HepG2 (cell line): ENCODE data around the gene TNFAIP2. TPM values are rescaled to one million over a fixed set of nuclear protein-coding genes. Genes with fewer than 3 reads are reported as not detected.

Source experiments
- ATAC-seq: fragments of 200-7000 bp; cut with Tn5 transposase; 3 replicates; pipeline ENCODE4 v1.9.1; 2020; ENCODE audit warnings: mild to moderate bottlenecking, moderate library complexity
- BruUV-seq: library from RNA; stranded (reverse); fragments of 400-500 nt; replicated peaks from 2 replicates; lab custom pipeline; 2021; lab: Mats Ljungman, UMichigan
- CTCF ChIA-PET: fragments of 300-600 bp; formaldehyde crosslinking; extraction: SDS; loops from one replicate; lab custom pipeline; 2021; ENCODE audit warnings: low total read pairs, inconsistent platforms, low intra/inter-chr PET ratio; lab: Yijun Ruan, JAX
- POLR2A ChIA-PET: fragments of 350-600 bp; sonication (Branson Sonifier 250); formaldehyde crosslinking; loops from one replicate; lab custom pipeline; 2020; ENCODE audit warnings: antibody characterized with exemption, inconsistent platforms; lab: Yijun Ruan, JAX
- DNase-seq: peaks from one replicate; pipeline ENCODE4 v3.0.0-alpha.2; 2015; ENCODE audit warnings: low spot score
- FAIRE-seq: peaks from 3 replicates; lab custom pipeline; 2011; peaks lifted over from hg19 to GRCh38; lab: Jason Lieb, UNC
- H2AFZ ChIP-seq: one replicate; pipeline ENCODE4 v1.6.1; 2011; ENCODE audit warnings: low read length, inconsistent platforms
- H3K27ac ChIP-seq: fragments of 300-600 bp; 3 replicates; pipeline ENCODE4 v1.8.0; 2011; ENCODE audit warnings: mixed run types, mild to moderate bottlenecking, mixed read lengths, low read length, inconsistent platforms; ENCODE audit not compliant: insufficient read depth; ENCODE audit errors: extremely low read length
- H3K27me3 ChIP-seq, 2 experiments: fragments of 200-600 bp in 1 of 2; 2 replicates in 1 of 2; 3 replicates in 1 of 2; pipeline versions ENCODE4 v1.6.0 to v1.8.0; 2011; ENCODE audit warnings: low read length in 2 of 2, mild to moderate bottlenecking in 2 of 2, moderate library complexity in 2 of 2, inconsistent platforms in 1 of 2; ENCODE audit not compliant: insufficient read depth in 2 of 2, control insufficient read depth in 1 of 2
- H3K36me3 ChIP-seq, 2 experiments: fragments of 200-600 bp in 1 of 2; replicated peaks in 1 of 2; 2 replicates in 1 of 2; 3 replicates in 1 of 2; pipeline versions ENCODE4 v1.5.1 to v1.8.0; 2011; ENCODE audit warnings: low read length in 2 of 2, inconsistent platforms in 1 of 2; ENCODE audit not compliant: insufficient read depth in 2 of 2, control insufficient read depth in 1 of 2
- H3K4me1 ChIP-seq: 2 replicates; pipeline ENCODE4 v1.5.1; 2012; ENCODE audit warnings: low read length, inconsistent platforms; ENCODE audit not compliant: insufficient read depth
- H3K4me2 ChIP-seq: 2 replicates; pipeline ENCODE4 v1.6.0; 2011; ENCODE audit warnings: low read depth, low read length, inconsistent platforms
- H3K4me3 ChIP-seq, 3 experiments: fragments of 200-600 bp in 1 of 3; sonication (generic), shearing (Covaris generic) in 1 of 3; replicated peaks in 1 of 3; 2 replicates each; pipeline ENCODE4 v1.5.1; 2011 to 2016; ENCODE audit warnings: low read length in 3 of 3, inconsistent platforms in 2 of 3, low read depth in 2 of 3, mild to moderate bottlenecking in 2 of 3, control low read depth in 1 of 3, mixed read lengths in 1 of 3; ENCODE audit not compliant: insufficient read depth in 1 of 3
- H3K79me2 ChIP-seq: one replicate; pipeline ENCODE4 v1.6.1; 2011; ENCODE audit warnings: low read length, inconsistent platforms; ENCODE audit not compliant: insufficient read depth
- H3K9ac ChIP-seq: 2 replicates; pipeline ENCODE4 v1.6.0; 2011; ENCODE audit warnings: mild to moderate bottlenecking, low read depth, low read length, inconsistent platforms; ENCODE audit not compliant: insufficient read depth
- H3K9me3 ChIP-seq: 2 replicates; pipeline ENCODE4 v1.5.1; 2012; ENCODE audit warnings: mild to moderate bottlenecking, low read length
- H4K20me1 ChIP-seq: 2 replicates; pipeline ENCODE4 v1.6.0; 2011; ENCODE audit warnings: inconsistent platforms, mild to moderate bottlenecking, low read length, moderate library complexity; ENCODE audit not compliant: insufficient read depth
- GFI1 ChIP-seq: sonication (generic); formaldehyde crosslinking; IDR thresholded peaks from 2 replicates; pipeline ENCODE4 v1.5.0; 2020; ENCODE audit warnings: missing genetic modification reagents, mild to moderate bottlenecking, borderline replicate concordance
- LCORL ChIP-seq, 2 experiments: fragments of 450-650 bp in 1 of 2; sonication (generic) in 1 of 2; formaldehyde crosslinking in 1 of 2; IDR thresholded peaks; 2 replicates each; pipeline versions ENCODE4 v1.5.0 to v1.6.1; 2017 to 2020; ENCODE audit warnings: antibody characterized with exemption in 1 of 2, missing genetic modification reagents in 1 of 2
- RARA ChIP-seq: IDR thresholded peaks from 2 replicates; pipeline ENCODE4 v1.6.1; 2016; ENCODE audit warnings: missing genetic modification reagents, missing compliant biosample characterization
- STAG1 ChIP-seq: sonication (generic); formaldehyde crosslinking; IDR thresholded peaks from 2 replicates; pipeline ENCODE4 v1.4.0; 2020; ENCODE audit warnings: missing genetic modification reagents
- ZNF605 ChIP-seq: sonication (generic); formaldehyde crosslinking; IDR thresholded peaks from 2 replicates; pipeline ENCODE4 v1.8.0; 2022; ENCODE audit warnings: mild to moderate bottlenecking, missing genetic modification reagents
- ZNF788 ChIP-seq: sonication (generic); formaldehyde crosslinking; IDR thresholded peaks from 2 replicates; pipeline ENCODE4 v1.5.0; 2020; ENCODE audit warnings: mild to moderate bottlenecking, missing genetic modification reagents, borderline replicate concordance
- WGBS: methylation state at CpG from one replicate; pipeline ENCODE4 v1.1.6; 2017; ENCODE audit warnings: low lambda C conversion rate; 5-methylcytosine and 5-hydroxymethylcytosine counted together
- in situ Hi-C: cut with HindIII; loops from 2 replicates; pipeline ENCODE4 v1.10.0; 2017; ENCODE audit warnings: low pct_unique_long_range_greater_than_20kb; ENCODE audit not compliant: extremely low pct_ligation_motif_present
- intact Hi-C: fragments of 100-400 bp; cut with micrococcal nuclease; formaldehyde crosslinking; loops from one replicate; pipeline ENCODE4 v1.10.0; 2022; ENCODE audit not compliant: unreplicated experiment
- polyA plus RNA-seq, 8 experiments: library from polyadenylated mRNA; depleted of rRNA in 3 of 8; stranded (reverse) in 7 of 8; unstranded in 1 of 8; fragments of >200 nt; fragmentation: Illumina TruSeq in 4 of 8; extraction: Trizol in 4 of 8; gene quantifications; 2 replicates each; pipeline versions ENCODE4 v1.2.1 to v1.2.3, GENCODE V29; 2011 to 2016; ENCODE audit warnings: low read depth in 4 of 8, missing spikeins in 1 of 8, mixed read lengths in 1 of 8; ENCODE audit not compliant: insufficient read depth in 1 of 8
- total RNA-seq, 5 experiments: library from RNA; depleted of rRNA; stranded (reverse); fragments of >200 nt; fragmentation: Illumina TruSeq; extraction: Trizol; gene quantifications; 2 replicates each; pipeline ENCODE4 v1.2.3, GENCODE V29; 2016; ENCODE audit warnings: low read depth in 1 of 5
- TF ChIP-seq, protein P1 (sequence below): IDR thresholded peaks from 2 replicates; pipeline ENCODE4 v1.6.1; 2016; ENCODE audit warnings: missing biosample characterization, missing genetic modification reagents, low read depth
- TF ChIP-seq, protein P2 (sequence below), 2 experiments: sonication (generic) in 1 of 2; formaldehyde crosslinking in 1 of 2; IDR thresholded peaks; 2 replicates each; pipeline versions ENCODE4 v1.5.1 to v1.6.1; 2011 to 2020; ENCODE audit warnings: borderline replicate concordance in 1 of 2, low read depth in 1 of 2, low read length in 1 of 2, mild to moderate bottlenecking in 1 of 2, missing genetic modification reagents in 1 of 2, moderate library complexity in 1 of 2

Gene TNFAIP2
- total and polyA plus RNA-seq, 2 of the 13 experiments (the other 11 are each of a cell fraction or from before 2014, with no cell fraction given) = 0.46 to 1.5 TPM

DNA sequence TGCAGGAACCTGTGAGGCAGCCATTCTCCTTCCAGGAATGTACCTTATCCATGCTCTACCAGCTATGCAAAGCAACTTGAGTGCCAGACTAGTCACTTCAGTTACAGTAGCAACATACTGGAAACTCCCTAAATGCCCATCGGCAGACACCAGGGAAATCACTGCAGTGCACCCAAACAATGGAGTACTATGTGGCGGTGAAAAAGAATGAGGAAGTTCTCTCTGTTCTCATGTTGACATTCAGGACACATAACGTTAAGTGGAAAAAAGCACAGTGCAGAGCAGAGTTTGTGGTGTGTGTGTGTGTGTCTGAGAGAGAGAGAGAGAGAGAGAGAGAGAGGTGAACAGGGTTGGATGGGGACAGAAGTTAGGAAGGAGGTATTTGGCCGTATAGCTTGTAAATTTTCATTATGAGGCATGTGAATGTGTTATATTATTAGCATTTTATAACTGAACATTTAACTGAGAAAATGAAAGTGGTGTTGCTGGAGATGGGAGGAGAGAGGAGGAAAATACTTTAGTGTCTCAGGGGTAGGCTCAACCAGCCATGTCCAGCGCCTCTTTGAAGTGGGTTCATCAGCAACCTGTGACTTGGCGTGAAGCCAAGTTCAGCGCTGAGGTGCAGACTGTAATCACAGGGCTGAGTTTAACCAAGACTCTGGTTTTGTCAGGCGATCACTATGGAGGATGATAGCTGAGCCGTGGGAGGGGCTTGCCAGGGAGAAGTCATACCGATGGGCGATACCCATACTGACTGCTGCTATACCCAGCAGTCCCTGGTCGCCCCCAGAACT lies 17.3 kb downstream of the TNFAIP2 start:
- Histone ChIP-seq H3K9me3 (no peaks in the 10 kb centered on the region), H2AFZ (no peak overlapping the region), H3K36me3 (no peaks in the 10 kb centered on the region), H3K4me3 (no peak overlapping the region), H3K27ac (no peak overlapping the region), H4K20me1 (no peaks in the 10 kb centered on the region), H3K4me1 (peaks cover 29% of the 10 kb centered on the region), H3K79me2 (no peaks in the 10 kb centered on the region), H3K9ac (no peak overlapping the region), H3K27me3 (peaks cover 3 to 40% of the 10 kb centered on the region in 2 experiments; a peak in 2 of 5 replicates), H3K4me2 (peak overlapping the region; percentile 20; the same call in 1 of the 2 replicates)
- in situ Hi-C loops (no loop called here), intact Hi-C loops (no loop called here)
- 4% methylated on average over 12 of the region's 12 CpGs for WGBS
- DNase-seq = peak; percentile 39
- peak; percentile 21; the same call in 2 of the 3 replicates for ATAC-seq
- ChIA-PET POLR2A (interaction anchor here (2.0 kb wide), 1 partner anchor 194 kb away, joined by 5 read pairs; the partner anchor contains the start of gene EIF5), CTCF (no interaction called here)
- TF ChIP-seq LCORL (IDR thresholded peaks at IDR 0.05) = 0 out of 2 replicates have a peak, but pooled peaks have one; percentile 49
- TF ChIP-seq LCORL (CRISPR knock-in tag; IDR thresholded peaks at IDR 0.05) = no peak
- TF ChIP-seq RARA (CRISPR knock-in tag) = no peak
- no peak for FAIRE-seq
- no TSS peak for BruUV-seq

DNA sequence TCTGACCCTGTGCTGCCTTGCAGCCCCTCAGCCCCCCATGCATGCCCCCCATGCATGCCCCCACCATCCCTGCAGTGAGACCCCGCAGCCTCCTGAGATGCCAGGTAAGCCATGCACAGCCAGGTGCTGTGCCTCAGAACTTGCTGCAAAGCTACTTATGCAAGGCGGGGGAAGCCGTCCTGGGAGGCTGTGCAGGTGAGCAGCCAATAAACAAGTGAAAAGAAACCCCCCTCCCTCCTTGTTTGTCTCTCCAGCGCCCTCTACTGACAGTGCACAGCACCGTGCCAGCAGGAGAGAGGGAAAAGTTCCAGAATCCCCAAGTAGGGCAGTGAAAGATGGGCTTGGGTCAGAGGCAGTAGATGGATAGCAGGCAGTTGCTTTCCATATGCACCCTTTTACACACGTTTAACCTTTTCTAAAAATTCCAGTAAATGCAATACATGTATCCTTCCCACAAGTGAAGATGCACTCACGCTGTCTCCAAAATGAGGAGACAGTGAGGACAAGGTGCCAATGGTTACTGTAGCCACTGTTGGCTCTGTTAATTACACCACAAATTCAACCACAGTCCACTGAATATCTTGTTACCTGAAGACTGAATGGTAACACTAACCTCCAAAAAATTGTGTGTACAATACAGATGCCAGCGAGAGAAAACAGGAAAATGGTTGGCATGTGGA lies 18.0 kb downstream of the TNFAIP2 start:
- no peak overlapping the region for H3K9ac ChIP-seq
- POLR2A ChIA-PET = interaction anchor here (2.0 kb wide), 1 partner anchor 193 kb away, joined by 5 read pairs; the partner anchor contains the start of gene EIF5
- H3K36me3 ChIP-seq = no peaks in the 10 kb centered on the region
- WGBS = 4% methylated on average over 8 of the region's 8 CpGs
- no peak overlapping the region; the same call in 1 of the 2 replicates for H3K4me2 ChIP-seq
- ATAC-seq (peak; percentile 46), DNase-seq (peak; percentile 54), FAIRE-seq (peak; percentile 26)
- no peaks in the 10 kb centered on the region for H3K79me2 ChIP-seq
- no peaks in the 10 kb centered on the region for H4K20me1 ChIP-seq
- H3K27ac ChIP-seq = no peak overlapping the region
- peaks cover 23% of the 10 kb centered on the region for H3K4me1 ChIP-seq
- CTCF ChIA-PET = interaction anchor here (0.6 to 1.3 kb wide), 2 partner anchors 48 to 151 kb away, joined by 4 read pairs; no protein-coding TSS in a partner anchor
- no TSS peak for BruUV-seq
- no peak overlapping the region for H3K4me3 ChIP-seq
- H2AFZ ChIP-seq = no peak overlapping the region
- in situ Hi-C loops = no loop called here
- intact Hi-C loops = no loop called here
- H3K27me3 ChIP-seq = peaks cover 3 to 46% of the 10 kb centered on the region in 2 experiments; a peak in 2 of 5 replicates
- H3K9me3 ChIP-seq = no peaks in the 10 kb centered on the region
- TF ChIP-seq GFI1 (CRISPR knock-in tag) (no peak), ZNF605 (no peak), STAG1 (peak; percentile 59), ZNF788 (CRISPR knock-in tag) (no peak)
- TF ChIP-seq, protein P1, sequence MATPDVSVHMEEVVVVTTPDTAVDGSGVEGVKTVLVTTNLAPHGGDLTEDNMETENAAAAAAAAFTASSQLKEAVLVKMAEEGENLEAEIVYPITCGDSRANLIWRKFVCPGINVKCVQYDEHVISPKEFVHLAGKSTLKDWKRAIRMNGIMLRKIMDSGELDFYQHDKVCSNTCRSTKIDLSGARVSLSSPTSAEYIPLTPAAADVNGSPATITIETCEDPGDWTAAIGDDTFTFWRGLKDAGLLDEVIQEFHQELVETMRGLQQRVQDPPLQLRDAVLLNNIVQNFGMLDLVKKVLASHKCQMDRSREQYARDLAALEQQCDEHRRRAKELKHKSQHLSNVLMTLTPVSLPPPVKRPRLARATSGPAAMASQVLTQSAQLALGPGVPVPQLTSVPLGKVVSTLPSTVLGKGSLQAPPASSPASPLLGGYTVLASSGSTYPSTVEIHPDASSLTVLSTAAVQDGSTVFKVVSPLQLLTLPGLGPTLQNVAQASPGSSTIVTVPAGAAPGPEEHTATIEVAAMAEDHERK (CRISPR knock-in tag) = no peak
- TF ChIP-seq, protein P2, sequence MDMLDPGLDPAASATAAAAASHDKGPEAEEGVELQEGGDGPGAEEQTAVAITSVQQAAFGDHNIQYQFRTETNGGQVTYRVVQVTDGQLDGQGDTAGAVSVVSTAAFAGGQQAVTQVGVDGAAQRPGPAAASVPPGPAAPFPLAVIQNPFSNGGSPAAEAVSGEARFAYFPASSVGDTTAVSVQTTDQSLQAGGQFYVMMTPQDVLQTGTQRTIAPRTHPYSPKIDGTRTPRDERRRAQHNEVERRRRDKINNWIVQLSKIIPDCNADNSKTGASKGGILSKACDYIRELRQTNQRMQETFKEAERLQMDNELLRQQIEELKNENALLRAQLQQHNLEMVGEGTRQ (IDR thresholded peaks at IDR 0.05; ENCODE audit: low read depth, low read length) = no peak
- TF ChIP-seq, protein P2 (CRISPR knock-in tag; IDR thresholded peaks at IDR 0.05; ENCODE audit: borderline replicate concordance) = no peak
